ENCODE data around the gene HS6ST2. TPM values are rescaled to one million over a fixed set of nuclear protein-coding genes. Genes with fewer than 3 reads are reported as not detected.

Gene HS6ST2
- total RNA-seq, 1 experiment from 2014 or later = 8.1 TPM

DNA sequence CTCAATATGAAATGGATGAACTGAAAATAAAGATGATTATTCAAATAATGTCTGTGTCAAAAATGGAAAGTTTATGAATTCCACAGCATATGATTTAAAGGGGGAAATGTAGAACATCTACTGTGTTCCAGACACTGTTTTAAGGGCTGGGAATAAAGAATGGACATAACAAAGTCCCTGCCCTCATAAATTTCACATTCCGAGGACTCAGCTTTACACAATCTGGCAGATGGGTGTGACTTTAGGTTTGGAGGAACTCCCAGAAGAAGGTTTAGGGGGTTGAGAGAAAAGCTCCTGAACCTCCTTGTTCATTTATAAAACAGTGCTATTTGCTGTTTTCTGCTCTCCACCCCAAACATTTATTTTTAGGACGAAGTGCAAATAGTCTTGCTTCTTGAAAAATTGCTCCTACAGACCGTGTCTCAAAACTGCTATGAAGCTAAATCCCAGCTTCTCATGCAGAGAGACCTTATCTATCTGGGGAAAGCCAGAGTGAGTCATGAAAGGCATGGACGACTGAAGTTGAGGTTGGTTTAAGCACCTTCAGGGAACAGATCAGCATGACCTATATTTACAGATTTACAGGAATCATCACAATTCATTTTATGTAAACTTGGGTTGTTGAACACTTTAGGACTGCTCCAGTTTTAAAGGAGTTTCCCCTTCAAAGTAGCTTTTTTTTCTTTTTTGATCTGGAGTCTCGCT is 184.3 kb downstream of the HS6ST2 start:
- no peaks in the 10 kb centered on the region for H3K9me3 Mint-ChIP-seq
- H3K4me1 Mint-ChIP-seq = peaks cover 19% of the 10 kb centered on the region
- ChIA-PET CTCF (no interaction called here), POLR2A (no interaction called here)
- H3K36me3 Mint-ChIP-seq = no peaks in the 10 kb centered on the region
- no peak for ATAC-seq
- H3K27me3 Mint-ChIP-seq (ENCODE audit: low read depth) = no peaks in the 10 kb centered on the region
- no peak overlapping the region for H3K27ac Mint-ChIP-seq
- TF ChIP-seq ZNF263 (CRISPR knock-in tag; IDR thresholded peaks at IDR 0.05; ENCODE audit: low read depth) = no peak
- no peak for DNase-seq (ENCODE audit: low spot score)
- H3K4me3 Mint-ChIP-seq = no peak overlapping the region

DNA sequence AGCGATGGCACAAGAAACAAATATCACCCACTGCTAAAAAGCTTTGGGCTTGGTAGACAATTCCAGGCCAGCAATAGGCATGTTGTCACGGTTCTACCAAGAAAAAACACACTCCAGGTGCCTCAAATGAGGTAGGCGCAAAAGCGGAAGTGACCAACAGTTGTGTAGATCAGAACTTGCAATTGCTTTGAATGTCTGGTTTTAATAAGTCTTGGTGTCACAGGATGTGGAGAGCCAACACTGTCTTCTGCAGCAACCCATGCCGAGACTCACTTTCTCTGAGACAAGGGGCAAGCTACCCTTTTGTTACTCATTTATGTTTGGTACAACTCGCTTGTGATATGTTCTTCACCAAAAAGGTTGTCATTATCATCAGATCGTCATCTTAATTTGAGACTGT is 188.8 kb downstream of the HS6ST2 start:
- ChIA-PET CTCF (no interaction called here), POLR2A (no interaction called here)
- Mint-ChIP-seq H3K27ac (no peak overlapping the region), H3K4me3 (no peak overlapping the region), H3K36me3 (no peaks in the 10 kb centered on the region), H3K9me3 (no peaks in the 10 kb centered on the region), H3K4me1 (no peaks in the 10 kb centered on the region), H3K27me3 (ENCODE audit: low read depth) (no peaks in the 10 kb centered on the region)
- TF ChIP-seq ZNF121 (CRISPR knock-in tag; IDR thresholded peaks at IDR 0.05) (no peak), NR3C1 (CRISPR knock-in tag; conservative IDR thresholded peaks at IDR 0.05; ENCODE audit: low read depth) (no peak), NFATC4 (CRISPR knock-in tag; IDR thresholded peaks at IDR 0.05) (no peak), CBFB (CRISPR knock-in tag; IDR thresholded peaks at IDR 0.05; ENCODE audit: low read depth) (no peak), ELF4 (CRISPR knock-in tag; IDR thresholded peaks at IDR 0.05; ENCODE audit: low read depth) (no peak), ZNF219 (CRISPR knock-in tag; IDR thresholded peaks at IDR 0.05; ENCODE audit: borderline replicate concordance) (no peak), ESRRA (CRISPR knock-in tag; IDR thresholded peaks at IDR 0.05; ENCODE audit: borderline replicate concordance) (no peak)
- TF ChIP-seq, protein P1, sequence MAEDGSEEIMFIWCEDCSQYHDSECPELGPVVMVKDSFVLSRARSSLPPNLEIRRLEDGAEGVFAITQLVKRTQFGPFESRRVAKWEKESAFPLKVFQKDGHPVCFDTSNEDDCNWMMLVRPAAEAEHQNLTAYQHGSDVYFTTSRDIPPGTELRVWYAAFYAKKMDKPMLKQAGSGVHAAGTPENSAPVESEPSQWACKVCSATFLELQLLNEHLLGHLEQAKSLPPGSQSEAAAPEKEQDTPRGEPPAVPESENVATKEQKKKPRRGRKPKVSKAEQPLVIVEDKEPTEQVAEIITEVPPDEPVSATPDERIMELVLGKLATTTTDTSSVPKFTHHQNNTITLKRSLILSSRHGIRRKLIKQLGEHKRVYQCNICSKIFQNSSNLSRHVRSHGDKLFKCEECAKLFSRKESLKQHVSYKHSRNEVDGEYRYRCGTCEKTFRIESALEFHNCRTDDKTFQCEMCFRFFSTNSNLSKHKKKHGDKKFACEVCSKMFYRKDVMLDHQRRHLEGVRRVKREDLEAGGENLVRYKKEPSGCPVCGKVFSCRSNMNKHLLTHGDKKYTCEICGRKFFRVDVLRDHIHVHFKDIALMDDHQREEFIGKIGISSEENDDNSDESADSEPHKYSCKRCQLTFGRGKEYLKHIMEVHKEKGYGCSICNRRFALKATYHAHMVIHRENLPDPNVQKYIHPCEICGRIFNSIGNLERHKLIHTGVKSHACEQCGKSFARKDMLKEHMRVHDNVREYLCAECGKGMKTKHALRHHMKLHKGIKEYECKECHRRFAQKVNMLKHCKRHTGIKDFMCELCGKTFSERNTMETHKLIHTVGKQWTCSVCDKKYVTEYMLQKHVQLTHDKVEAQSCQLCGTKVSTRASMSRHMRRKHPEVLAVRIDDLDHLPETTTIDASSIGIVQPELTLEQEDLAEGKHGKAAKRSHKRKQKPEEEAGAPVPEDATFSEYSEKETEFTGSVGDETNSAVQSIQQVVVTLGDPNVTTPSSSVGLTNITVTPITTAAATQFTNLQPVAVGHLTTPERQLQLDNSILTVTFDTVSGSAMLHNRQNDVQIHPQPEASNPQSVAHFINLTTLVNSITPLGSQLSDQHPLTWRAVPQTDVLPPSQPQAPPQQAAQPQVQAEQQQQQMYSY (CRISPR knock-in tag; IDR thresholded peaks at IDR 0.05) = no peak
- TF ChIP-seq, protein P2, sequence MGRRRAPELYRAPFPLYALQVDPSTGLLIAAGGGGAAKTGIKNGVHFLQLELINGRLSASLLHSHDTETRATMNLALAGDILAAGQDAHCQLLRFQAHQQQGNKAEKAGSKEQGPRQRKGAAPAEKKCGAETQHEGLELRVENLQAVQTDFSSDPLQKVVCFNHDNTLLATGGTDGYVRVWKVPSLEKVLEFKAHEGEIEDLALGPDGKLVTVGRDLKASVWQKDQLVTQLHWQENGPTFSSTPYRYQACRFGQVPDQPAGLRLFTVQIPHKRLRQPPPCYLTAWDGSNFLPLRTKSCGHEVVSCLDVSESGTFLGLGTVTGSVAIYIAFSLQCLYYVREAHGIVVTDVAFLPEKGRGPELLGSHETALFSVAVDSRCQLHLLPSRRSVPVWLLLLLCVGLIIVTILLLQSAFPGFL (CRISPR knock-in tag; IDR thresholded peaks at IDR 0.05; ENCODE audit: borderline replicate concordance) = no peak
- TF ChIP-seq, protein P3, sequence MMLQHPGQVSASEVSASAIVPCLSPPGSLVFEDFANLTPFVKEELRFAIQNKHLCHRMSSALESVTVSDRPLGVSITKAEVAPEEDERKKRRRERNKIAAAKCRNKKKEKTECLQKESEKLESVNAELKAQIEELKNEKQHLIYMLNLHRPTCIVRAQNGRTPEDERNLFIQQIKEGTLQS (CRISPR knock-in tag; conservative IDR thresholded peaks at IDR 0.05) = no peak
- TF ChIP-seq, protein P4, sequence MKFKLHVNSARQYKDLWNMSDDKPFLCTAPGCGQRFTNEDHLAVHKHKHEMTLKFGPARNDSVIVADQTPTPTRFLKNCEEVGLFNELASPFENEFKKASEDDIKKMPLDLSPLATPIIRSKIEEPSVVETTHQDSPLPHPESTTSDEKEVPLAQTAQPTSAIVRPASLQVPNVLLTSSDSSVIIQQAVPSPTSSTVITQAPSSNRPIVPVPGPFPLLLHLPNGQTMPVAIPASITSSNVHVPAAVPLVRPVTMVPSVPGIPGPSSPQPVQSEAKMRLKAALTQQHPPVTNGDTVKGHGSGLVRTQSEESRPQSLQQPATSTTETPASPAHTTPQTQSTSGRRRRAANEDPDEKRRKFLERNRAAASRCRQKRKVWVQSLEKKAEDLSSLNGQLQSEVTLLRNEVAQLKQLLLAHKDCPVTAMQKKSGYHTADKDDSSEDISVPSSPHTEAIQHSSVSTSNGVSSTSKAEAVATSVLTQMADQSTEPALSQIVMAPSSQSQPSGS (CRISPR knock-in tag; IDR thresholded peaks at IDR 0.05; ENCODE audit: borderline replicate concordance, low read depth) = no peak
- DNase-seq (ENCODE audit: low spot score) (no peak), ATAC-seq (no peak)

DNA sequence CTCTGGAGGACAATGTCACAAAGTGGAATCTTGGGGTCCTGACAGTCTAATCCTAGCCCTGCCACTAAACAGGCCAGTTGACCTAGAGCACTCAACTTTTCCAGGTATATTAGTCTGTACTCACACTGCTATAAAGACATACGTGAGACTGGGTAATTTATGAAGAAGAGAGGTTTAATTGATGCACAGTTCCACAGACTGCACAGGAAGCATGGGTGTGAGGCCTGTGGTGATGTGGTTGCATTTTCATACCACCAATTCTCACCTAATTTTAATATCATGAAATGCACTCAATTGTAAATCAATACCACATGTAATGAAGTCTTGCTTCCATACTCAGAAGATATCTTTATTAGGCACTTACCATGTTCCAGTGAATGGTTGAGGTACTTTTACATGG is 192.0 kb downstream of the HS6ST2 start:
- no peak overlapping the region for H3K27ac Mint-ChIP-seq
- POLR2A ChIA-PET = no interaction called here
- TF ChIP-seq CBFB (CRISPR knock-in tag; IDR thresholded peaks at IDR 0.05; ENCODE audit: low read depth) = no peak
- TF ChIP-seq, protein P5, sequence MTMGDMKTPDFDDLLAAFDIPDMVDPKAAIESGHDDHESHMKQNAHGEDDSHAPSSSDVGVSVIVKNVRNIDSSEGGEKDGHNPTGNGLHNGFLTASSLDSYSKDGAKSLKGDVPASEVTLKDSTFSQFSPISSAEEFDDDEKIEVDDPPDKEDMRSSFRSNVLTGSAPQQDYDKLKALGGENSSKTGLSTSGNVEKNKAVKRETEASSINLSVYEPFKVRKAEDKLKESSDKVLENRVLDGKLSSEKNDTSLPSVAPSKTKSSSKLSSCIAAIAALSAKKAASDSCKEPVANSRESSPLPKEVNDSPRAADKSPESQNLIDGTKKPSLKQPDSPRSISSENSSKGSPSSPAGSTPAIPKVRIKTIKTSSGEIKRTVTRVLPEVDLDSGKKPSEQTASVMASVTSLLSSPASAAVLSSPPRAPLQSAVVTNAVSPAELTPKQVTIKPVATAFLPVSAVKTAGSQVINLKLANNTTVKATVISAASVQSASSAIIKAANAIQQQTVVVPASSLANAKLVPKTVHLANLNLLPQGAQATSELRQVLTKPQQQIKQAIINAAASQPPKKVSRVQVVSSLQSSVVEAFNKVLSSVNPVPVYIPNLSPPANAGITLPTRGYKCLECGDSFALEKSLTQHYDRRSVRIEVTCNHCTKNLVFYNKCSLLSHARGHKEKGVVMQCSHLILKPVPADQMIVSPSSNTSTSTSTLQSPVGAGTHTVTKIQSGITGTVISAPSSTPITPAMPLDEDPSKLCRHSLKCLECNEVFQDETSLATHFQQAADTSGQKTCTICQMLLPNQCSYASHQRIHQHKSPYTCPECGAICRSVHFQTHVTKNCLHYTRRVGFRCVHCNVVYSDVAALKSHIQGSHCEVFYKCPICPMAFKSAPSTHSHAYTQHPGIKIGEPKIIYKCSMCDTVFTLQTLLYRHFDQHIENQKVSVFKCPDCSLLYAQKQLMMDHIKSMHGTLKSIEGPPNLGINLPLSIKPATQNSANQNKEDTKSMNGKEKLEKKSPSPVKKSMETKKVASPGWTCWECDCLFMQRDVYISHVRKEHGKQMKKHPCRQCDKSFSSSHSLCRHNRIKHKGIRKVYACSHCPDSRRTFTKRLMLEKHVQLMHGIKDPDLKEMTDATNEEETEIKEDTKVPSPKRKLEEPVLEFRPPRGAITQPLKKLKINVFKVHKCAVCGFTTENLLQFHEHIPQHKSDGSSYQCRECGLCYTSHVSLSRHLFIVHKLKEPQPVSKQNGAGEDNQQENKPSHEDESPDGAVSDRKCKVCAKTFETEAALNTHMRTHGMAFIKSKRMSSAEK (CRISPR knock-in tag; IDR thresholded peaks at IDR 0.05; ENCODE audit: borderline replicate concordance) = no peak
- TF ChIP-seq ZNF671 (CRISPR knock-in tag; IDR thresholded peaks at IDR 0.05) = no peak
- TF ChIP-seq, protein P3 (CRISPR knock-in tag; conservative IDR thresholded peaks at IDR 0.05) = no peak
- TF ChIP-seq, protein P6, sequence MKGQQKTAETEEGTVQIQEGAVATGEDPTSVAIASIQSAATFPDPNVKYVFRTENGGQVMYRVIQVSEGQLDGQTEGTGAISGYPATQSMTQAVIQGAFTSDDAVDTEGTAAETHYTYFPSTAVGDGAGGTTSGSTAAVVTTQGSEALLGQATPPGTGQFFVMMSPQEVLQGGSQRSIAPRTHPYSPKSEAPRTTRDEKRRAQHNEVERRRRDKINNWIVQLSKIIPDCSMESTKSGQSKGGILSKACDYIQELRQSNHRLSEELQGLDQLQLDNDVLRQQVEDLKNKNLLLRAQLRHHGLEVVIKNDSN (CRISPR knock-in tag; IDR thresholded peaks at IDR 0.05) = no peak
- TF ChIP-seq, protein P7, sequence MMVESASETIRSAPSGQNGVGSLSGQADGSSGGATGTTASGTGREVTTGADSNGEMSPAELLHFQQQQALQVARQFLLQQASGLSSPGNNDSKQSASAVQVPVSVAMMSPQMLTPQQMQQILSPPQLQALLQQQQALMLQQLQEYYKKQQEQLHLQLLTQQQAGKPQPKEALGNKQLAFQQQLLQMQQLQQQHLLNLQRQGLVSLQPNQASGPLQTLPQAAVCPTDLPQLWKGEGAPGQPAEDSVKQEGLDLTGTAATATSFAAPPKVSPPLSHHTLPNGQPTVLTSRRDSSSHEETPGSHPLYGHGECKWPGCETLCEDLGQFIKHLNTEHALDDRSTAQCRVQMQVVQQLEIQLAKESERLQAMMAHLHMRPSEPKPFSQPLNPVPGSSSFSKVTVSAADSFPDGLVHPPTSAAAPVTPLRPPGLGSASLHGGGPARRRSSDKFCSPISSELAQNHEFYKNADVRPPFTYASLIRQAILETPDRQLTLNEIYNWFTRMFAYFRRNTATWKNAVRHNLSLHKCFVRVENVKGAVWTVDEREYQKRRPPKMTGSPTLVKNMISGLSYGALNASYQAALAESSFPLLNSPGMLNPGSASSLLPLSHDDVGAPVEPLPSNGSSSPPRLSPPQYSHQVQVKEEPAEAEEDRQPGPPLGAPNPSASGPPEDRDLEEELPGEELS (CRISPR knock-in tag; IDR thresholded peaks at IDR 0.05) = no peak
- TF ChIP-seq EMX1 (CRISPR knock-in tag; IDR thresholded peaks at IDR 0.05) = no peak

More for the DNA sequence above, 192.0 kb downstream of the HS6ST2 start:
- Mint-ChIP-seq H3K4me1 (no peaks in the 10 kb centered on the region), H3K4me3 (no peak overlapping the region), H3K36me3 (no peaks in the 10 kb centered on the region), H3K27me3 (ENCODE audit: low read depth) (no peaks in the 10 kb centered on the region), H3K9me3 (no peaks in the 10 kb centered on the region)
- ATAC-seq (no peak), DNase-seq (ENCODE audit: low spot score) (no peak)
- CTCF ChIA-PET = no interaction called here

All from WTC11 (cell line).